ENCODE results near the gene CYP4A22. TPM values are rescaled to one million over a fixed set of nuclear protein-coding genes. Genes with fewer than 3 reads are reported as not detected.

CYP4A22 gene
- total and polyA plus RNA-seq, 2 donors (not counting 3 experiments of a cell fraction or from before 2014, with no cell fraction given): not detected

DNA sequence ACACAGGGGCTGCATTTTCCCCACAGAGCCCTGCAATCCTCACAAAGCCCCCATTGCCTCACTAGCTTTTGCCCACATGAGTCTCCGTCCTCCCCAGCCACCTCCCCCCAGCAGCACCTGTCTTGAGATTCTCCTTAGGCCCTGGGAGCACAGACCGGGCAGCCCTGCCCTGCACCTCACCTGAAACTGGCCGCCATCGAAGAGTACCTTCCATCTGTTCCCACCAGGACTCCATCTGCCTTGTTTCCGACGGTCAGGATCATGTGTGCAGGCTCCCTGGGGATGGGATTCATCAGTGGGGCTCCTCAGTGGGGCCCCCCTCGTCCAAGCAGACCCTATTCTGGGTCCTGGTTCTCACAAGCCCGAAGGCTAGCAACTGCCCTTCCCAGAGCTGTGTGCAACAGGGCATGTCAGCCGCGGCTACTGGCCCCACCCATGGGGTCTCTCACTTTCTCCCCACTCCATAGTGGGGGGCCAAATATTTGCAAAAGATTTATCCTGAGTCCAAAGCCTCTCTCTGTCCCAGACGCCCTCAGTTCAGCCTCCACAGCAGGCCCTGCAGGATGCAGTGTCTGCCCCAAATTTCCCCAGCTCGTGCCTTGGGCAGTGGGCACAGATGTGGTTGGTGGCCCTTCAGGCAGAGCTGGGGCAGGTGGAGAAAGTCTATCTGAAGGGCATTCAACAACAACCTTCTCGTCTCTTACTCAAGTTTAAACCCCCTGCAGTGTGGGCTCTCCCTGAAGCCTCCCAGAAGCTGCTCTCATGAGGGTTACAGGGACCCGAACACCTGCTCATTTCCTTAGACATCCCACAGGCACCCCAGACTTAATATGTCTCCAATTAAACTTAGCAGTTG lies 47.8 kb downstream of the CYP4A22 start:
- peaks cover 13% of the 10 kb centered on the region for H3K4me1 ChIP-seq (ENCODE audit: control insufficient read depth, extremely low read depth, insufficient read depth, low read length)
- no peak for FAIRE-seq
- no peaks in the 10 kb centered on the region for H3K79me2 ChIP-seq (ENCODE audit: control insufficient read depth, insufficient read depth, low read length)
- no peak overlapping the region for H3K4me2 ChIP-seq (ENCODE audit: insufficient read depth, low read length)
- CTCF ChIA-PET: interaction anchor here (0.9 to 8.1 kb wide), 9 partner anchors 8 to 541 kb away, joined by 3 to 90 read pairs (median 4); partner anchors contain the start of gene FOXD2
- H3K4me3 ChIP-seq (replicated peaks in 1 of 3; ENCODE audit: insufficient read depth in 1 of 3, low read depth in 1 of 3, low read length in 3 of 3): no peak overlapping the region
- TF ChIP-seq FOS (IDR thresholded peaks at IDR 0.05; ENCODE audit: borderline replicate concordance, insufficient read depth, low read length): no peak
- TF ChIP-seq EZH2 (IDR thresholded peaks at IDR 0.05; ENCODE audit: borderline replicate concordance, low read depth, low read length, severe bottlenecking): no peak
- no peak for TF ChIP-seq MYC (IDR thresholded peaks at IDR 0.05; ENCODE audit: low read depth, low read length)
- TF ChIP-seq POLR2A (IDR thresholded peaks at IDR 0.05; ENCODE audit: low read depth, low read length): no peak
- no peaks in the 10 kb centered on the region for H3K36me3 ChIP-seq (ENCODE audit: control insufficient read depth in 2 of 2, extremely low read depth in 1 of 2, insufficient read depth in 2 of 2, low read length in 2 of 2)
- no peaks in the 10 kb centered on the region for H4K20me1 ChIP-seq (replicated peaks; ENCODE audit: control insufficient read depth, extremely low read depth, insufficient read depth, low read length)
- H3K27me3 ChIP-seq (ENCODE audit: control insufficient read depth in 2 of 2, insufficient read depth in 2 of 2, low read length in 2 of 2): no peaks in the 10 kb centered on the region
- BruUV-seq (replicated peaks): no TSS peak
- no peak overlapping the region for H2AFZ ChIP-seq (ENCODE audit: low read depth, low read length)
- no peak for DNase-seq (ENCODE audit: low read depth, low spot score)
- H3K9me3 ChIP-seq (replicated peaks; ENCODE audit: control insufficient read depth, insufficient read depth, low read length): no peaks in the 10 kb centered on the region
- no peak overlapping the region for H3K9ac ChIP-seq (replicated peaks; ENCODE audit: extremely low read depth, insufficient read depth, low read length)
- dilution Hi-C loops (cut with MboI; ENCODE audit: extremely low pct_ligation_motif_present, low sequenced_read_pairs) (no loop called here), intact Hi-C loops (cut with micrococcal nuclease) (no loop called here)
- POLR2A ChIA-PET: interaction anchor here (0.6 kb wide), 1 partner anchor 92 kb away, joined by 8 read pairs; no protein-coding TSS in a partner anchor
- no peaks in the 10 kb centered on the region for H3K9me1 ChIP-seq (replicated peaks; ENCODE audit: control insufficient read depth, extremely low read depth, insufficient read depth, low read length)
- H3K27ac ChIP-seq (ENCODE audit: insufficient read depth, low read depth, low read length): no peak overlapping the region

GRCh38 chr1:47186267-47187185 lies 49.3 kb downstream of the CYP4A22 start:
- Histone ChIP-seq H3K4me2 (ENCODE audit: insufficient read depth, low read length) (no peak overlapping the region), H3K9ac (replicated peaks; ENCODE audit: extremely low read depth, insufficient read depth, low read length) (no peak overlapping the region), H3K36me3 (ENCODE audit: control insufficient read depth in 2 of 2, extremely low read depth in 1 of 2, insufficient read depth in 2 of 2, low read length in 2 of 2) (no peaks in the 10 kb centered on the region), H4K20me1 (replicated peaks; ENCODE audit: control insufficient read depth, extremely low read depth, insufficient read depth, low read length) (no peaks in the 10 kb centered on the region), H3K27ac (ENCODE audit: insufficient read depth, low read depth, low read length) (no peak overlapping the region), H3K9me3 (replicated peaks; ENCODE audit: control insufficient read depth, insufficient read depth, low read length) (no peaks in the 10 kb centered on the region), H3K4me3 (replicated peaks in 1 of 3; ENCODE audit: insufficient read depth in 1 of 3, low read depth in 1 of 3, low read length in 3 of 3) (no peak overlapping the region), H3K9me1 (replicated peaks; ENCODE audit: control insufficient read depth, extremely low read depth, insufficient read depth, low read length) (no peaks in the 10 kb centered on the region), H2AFZ (ENCODE audit: low read depth, low read length) (no peak overlapping the region), H3K27me3 (ENCODE audit: control insufficient read depth in 2 of 2, insufficient read depth in 2 of 2, low read length in 2 of 2) (no peaks in the 10 kb centered on the region), H3K4me1 (ENCODE audit: control insufficient read depth, extremely low read depth, insufficient read depth, low read length) (peaks cover 17% of the 10 kb centered on the region), H3K79me2 (ENCODE audit: control insufficient read depth, insufficient read depth, low read length) (no peaks in the 10 kb centered on the region)
- no peak for TF ChIP-seq FOS (IDR thresholded peaks at IDR 0.05; ENCODE audit: borderline replicate concordance, insufficient read depth, low read length)
- no peak for TF ChIP-seq POLR2AphosphoS5 (IDR thresholded peaks at IDR 0.05; ENCODE audit: insufficient read depth, low read depth, low read length)
- TF ChIP-seq, protein P1, sequence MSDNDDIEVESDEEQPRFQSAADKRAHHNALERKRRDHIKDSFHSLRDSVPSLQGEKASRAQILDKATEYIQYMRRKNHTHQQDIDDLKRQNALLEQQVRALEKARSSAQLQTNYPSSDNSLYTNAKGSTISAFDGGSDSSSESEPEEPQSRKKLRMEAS (IDR thresholded peaks at IDR 0.05; ENCODE audit: insufficient read depth, insufficient read length): no peak
- no peak for TF ChIP-seq EZH2 (IDR thresholded peaks at IDR 0.05; ENCODE audit: borderline replicate concordance, low read depth, low read length, severe bottlenecking)
- TF ChIP-seq, protein P2, sequence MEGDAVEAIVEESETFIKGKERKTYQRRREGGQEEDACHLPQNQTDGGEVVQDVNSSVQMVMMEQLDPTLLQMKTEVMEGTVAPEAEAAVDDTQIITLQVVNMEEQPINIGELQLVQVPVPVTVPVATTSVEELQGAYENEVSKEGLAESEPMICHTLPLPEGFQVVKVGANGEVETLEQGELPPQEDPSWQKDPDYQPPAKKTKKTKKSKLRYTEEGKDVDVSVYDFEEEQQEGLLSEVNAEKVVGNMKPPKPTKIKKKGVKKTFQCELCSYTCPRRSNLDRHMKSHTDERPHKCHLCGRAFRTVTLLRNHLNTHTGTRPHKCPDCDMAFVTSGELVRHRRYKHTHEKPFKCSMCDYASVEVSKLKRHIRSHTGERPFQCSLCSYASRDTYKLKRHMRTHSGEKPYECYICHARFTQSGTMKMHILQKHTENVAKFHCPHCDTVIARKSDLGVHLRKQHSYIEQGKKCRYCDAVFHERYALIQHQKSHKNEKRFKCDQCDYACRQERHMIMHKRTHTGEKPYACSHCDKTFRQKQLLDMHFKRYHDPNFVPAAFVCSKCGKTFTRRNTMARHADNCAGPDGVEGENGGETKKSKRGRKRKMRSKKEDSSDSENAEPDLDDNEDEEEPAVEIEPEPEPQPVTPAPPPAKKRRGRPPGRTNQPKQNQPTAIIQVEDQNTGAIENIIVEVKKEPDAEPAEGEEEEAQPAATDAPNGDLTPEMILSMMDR (IDR thresholded peaks at IDR 0.05; ENCODE audit: extremely low read depth in 1 of 2, insufficient read depth in 1 of 2, low read depth in 1 of 2, low read length in 2 of 2): no peak
- TF ChIP-seq POLR2A (IDR thresholded peaks at IDR 0.05; ENCODE audit: low read depth, low read length): no peak
- TF ChIP-seq GATA2 (IDR thresholded peaks at IDR 0.05; ENCODE audit: insufficient read depth, insufficient read length, low read depth, low read length): no peak
- no peak for TF ChIP-seq MYC (IDR thresholded peaks at IDR 0.05; ENCODE audit: low read depth, low read length)
- TF ChIP-seq JUN (IDR thresholded peaks at IDR 0.05; ENCODE audit: borderline replicate concordance, insufficient read depth, insufficient read length, low read depth): no peak
- no TSS peak for BruUV-seq (replicated peaks)
- ChIA-PET CTCF (interaction anchor here (1.4 to 2.0 kb wide), 2 partner anchors 7 to 76 kb away, joined by 3 to 5 read pairs; no protein-coding TSS in a partner anchor), POLR2A (no interaction called here)
- dilution Hi-C loops (cut with MboI; ENCODE audit: extremely low pct_ligation_motif_present, low sequenced_read_pairs) (no loop called here), intact Hi-C loops (cut with micrococcal nuclease) (no loop called here)
- no peak for DNase-seq (ENCODE audit: low read depth, low spot score)
- no peak for FAIRE-seq
